Measurements from ENCODE around the gene ARHGEF3. TPM values are rescaled to one million over a fixed set of nuclear protein-coding genes. Genes with fewer than 3 reads are reported as not detected.

Gene ARHGEF3
- total and polyA plus RNA-seq, 8 donors, result 19.5 to 34.1 (median 24.4) TPM

- ATAC-seq (no peak), DNase-seq (no peak)
- intact Hi-C loops (cut with DNase I), result no loop called here
- Histone ChIP-seq H3K27ac (no peak overlapping the region), H3K4me3 (no peak overlapping the region), H3K9me3 (no peaks in the 10 kb centered on the region), H3K36me3 (no peaks in the 10 kb centered on the region), H3K27me3 (no peaks in the 10 kb centered on the region), H3K4me1 (peaks cover 0 to 17% of the 10 kb centered on the region in 2 donors)
- no peak for TF ChIP-seq CTCF (IDR thresholded peaks at IDR 0.05)
Measured at GRCh38 chr3:56816061-56816460, 14.3 kb upstream of the ARHGEF3 start.

- no peak for ATAC-seq
- Histone ChIP-seq H3K4me3 (no peak overlapping the region), H3K4me1 (peaks cover 0 to 17% of the 10 kb centered on the region in 2 donors), H3K27me3 (no peaks in the 10 kb centered on the region), H3K36me3 (no peaks in the 10 kb centered on the region), H3K9me3 (no peaks in the 10 kb centered on the region), H3K27ac (no peak overlapping the region)
- intact Hi-C loops (cut with DNase I), result no loop called here
- no peak for TF ChIP-seq CTCF (IDR thresholded peaks at IDR 0.05)
- DNase-seq, result no peak
Measured at GRCh38 chr3:56815589-56815988, 13.8 kb upstream of the ARHGEF3 start.

GRCh38 chr3:56813653-56813960 is 11.9 kb upstream of the ARHGEF3 start:
- H3K27ac ChIP-seq, result no peak overlapping the region
- peaks cover 0 to 17% of the 10 kb centered on the region in 2 donors for H3K4me1 ChIP-seq
- no peak for TF ChIP-seq CTCF (IDR thresholded peaks at IDR 0.05)
- no peaks in the 10 kb centered on the region for H3K36me3 ChIP-seq
- no peak for ATAC-seq
- intact Hi-C loops (cut with DNase I), result no loop called here
- H3K9me3 ChIP-seq, result no peaks in the 10 kb centered on the region
- H3K27me3 ChIP-seq, result no peaks in the 10 kb centered on the region
- H3K4me3 ChIP-seq, result no peak overlapping the region
- no peak for DNase-seq

GRCh38 chr3:56812754-56813652 is 11.3 kb upstream of the ARHGEF3 start:
- Histone ChIP-seq H3K9me3 (no peaks in the 10 kb centered on the region), H3K36me3 (no peaks in the 10 kb centered on the region), H3K4me1 (peaks cover 0 to 17% of the 10 kb centered on the region in 2 donors), H3K27ac (no peak overlapping the region), H3K4me3 (no peak overlapping the region), H3K27me3 (no peaks in the 10 kb centered on the region)
- intact Hi-C loops (cut with DNase I), result no loop called here
- no peak for DNase-seq
- TF ChIP-seq CTCF (IDR thresholded peaks at IDR 0.05), result no peak
- no peak for ATAC-seq

GRCh38 chr3:56811546-56812202 is 9.9 kb upstream of the ARHGEF3 start:
- Histone ChIP-seq H3K9me3 (no peaks in the 10 kb centered on the region), H3K27ac (no peak overlapping the region)

More at GRCh38 chr3:56811546-56812202, 9.9 kb upstream of the ARHGEF3 start:
- Histone ChIP-seq H3K27me3 (no peaks in the 10 kb centered on the region), H3K4me1 (peaks cover 0 to 17% of the 10 kb centered on the region in 2 donors), H3K4me3 (no peak overlapping the region), H3K36me3 (no peaks in the 10 kb centered on the region)
- TF ChIP-seq CTCF (IDR thresholded peaks at IDR 0.05), result no peak
- no peak for DNase-seq
- no peak for ATAC-seq
- intact Hi-C loops (cut with DNase I), result no loop called here

Measured in left lung (tissue), 10 donors.